ENCODE measurements around the gene FBXL15.

FBXL15 gene

DNA sequence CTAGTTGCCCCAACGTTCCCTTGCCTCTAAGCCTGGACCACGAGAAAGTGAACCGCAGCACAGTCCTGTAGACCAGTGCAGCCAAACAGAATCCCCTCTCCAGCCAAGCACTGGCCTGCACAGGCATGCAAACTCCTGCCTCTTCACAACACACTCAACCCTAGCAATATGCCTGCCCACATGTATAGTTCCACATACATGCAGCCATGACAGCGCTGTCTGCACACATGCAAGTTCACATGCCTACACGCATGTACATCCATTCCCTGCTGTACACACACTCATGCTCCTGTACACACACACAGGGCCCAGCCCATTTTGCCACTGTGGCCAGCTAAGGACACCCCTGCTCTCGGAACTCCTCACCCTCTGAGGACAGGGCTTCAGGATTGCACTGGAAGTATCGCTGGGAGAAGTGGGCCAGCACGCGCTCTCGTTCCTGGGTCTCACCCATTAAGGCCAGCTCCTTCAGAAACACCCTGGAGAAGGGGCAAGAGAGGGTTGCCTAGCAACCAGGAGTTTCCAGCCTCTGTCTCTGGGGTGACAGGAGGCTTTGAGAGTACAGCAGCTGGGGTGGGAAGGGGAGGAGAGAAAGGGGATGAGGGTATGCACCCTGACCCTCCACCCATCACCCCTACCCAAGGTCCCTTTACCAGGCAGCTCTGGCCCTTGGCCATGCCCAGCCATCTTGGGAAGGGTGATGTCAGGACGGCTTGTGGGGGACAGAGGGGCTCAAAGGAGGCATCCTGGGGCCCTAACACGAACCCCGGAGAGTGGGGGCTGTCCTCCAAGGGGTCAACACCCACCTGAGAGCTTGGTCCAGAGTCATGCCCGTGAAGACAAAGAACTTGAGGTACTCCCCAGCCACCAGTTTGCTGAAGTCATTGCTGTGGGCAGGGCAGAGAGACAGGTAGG lies 9.0 kb upstream of the FBXL15 start:
- no peak for DNase-seq

DNA sequence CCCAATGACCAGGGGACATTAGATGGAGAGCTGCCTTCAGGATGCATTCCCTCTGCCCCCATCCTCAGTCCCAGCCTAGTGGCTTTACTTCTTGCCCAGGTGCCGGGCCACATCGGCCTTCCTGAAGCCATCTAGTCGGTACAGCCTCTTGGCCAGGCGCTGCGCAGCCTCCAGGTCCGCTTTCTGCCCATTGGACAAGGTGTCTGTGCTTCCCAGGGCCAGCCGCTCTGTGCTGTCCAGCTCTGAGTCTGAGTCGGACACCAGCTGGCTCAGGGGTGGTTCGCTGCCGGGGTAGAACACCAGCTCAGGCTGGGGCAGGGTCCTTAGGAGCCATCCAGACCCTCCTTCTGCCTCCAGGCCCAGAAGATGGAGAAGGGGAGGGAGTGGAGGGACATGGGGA lies 8.3 kb upstream of the FBXL15 start:
- no peak for DNase-seq

DNA sequence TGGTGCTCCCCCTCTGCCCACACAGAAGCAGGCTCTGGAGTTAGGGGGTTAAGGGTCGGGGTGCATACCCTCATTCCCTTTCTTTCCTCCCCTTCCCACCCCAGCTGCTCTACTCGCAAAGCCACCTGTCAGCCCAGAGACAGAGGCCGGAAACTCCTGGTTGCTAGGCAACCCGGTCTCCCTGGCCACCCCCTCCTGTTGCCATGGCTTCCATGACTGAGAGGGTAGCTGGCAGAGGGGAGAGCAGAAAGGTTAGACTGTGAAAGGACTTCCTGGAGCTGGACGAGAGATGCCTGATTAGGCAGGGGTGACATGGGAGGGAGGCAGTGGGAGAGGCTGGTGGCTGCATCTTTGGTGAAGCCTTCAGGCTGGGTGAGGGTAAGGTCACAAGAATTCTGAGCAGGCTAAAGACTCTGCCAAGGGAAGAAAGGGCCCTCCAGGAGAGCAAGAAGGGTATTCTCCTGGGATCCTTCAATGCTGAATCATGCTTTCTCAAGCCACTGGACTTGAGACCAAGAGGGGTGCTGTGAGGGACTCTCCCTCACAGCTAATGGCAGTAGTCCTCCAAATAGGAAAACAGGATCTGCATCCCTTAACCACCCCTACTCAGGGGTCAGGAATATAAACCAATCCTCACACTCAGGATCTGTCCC lies 7.5 kb upstream of the FBXL15 start:
- DNase-seq, result peak; percentile 89

DNA sequence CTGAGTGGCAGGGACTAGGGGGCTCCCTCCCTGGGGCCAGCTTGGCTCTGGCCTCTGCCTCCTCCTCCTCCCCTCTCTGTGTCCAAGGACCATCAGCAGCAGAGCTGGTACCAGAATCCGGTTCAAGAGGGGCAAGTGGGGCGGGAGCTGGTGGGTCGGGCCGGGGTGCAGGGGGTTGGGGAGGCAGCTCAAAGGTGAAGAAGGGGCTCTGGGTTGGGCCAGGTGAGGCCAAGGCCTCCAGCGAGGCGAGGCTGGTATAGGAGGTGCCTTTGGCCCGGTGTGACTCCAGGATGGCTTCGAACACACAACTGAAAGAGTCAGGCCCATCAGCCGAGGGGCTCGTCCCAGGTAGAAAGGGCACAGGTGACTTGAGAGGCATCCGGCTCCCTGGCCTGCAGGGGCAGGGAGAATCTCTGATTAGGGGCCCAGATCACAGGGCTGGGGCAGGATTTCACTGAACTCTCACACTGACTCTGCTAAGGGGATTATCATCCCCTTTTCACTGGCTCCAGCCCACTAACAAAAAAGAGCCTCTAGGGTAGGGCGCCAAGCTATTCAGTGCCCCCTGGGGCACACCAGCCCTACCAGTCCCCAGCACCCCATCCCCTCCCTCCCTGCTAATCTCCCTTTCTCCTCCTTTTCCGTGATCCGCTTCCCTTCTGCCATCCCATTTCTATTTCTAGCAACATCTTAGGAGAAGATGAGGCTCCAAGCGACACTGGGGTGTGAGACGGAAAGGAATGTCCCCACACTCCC lies 6.7 kb upstream of the FBXL15 start:
- DNase-seq, result no peak

DNA sequence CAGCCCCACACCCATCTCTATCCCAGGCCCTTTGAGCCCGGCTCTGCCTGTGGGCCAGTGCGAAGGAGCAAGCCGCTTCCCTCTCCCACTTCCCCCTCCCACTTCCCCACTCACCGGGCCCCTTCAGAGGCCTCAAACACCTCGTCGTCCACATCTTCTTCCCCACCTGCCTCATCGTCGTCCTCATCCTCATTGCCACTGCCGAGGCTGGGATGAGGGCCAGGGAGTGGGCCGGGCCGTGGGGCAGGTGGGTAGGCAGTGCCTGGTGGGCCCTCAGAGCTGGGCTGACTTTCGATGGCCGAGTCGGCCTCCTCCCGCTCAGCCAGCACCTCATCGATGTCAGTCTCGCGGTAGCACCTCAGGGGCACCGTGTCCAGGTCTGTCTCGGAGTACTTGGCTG lies 5.9 kb upstream of the FBXL15 start:
- DNase-seq, result no peak

DNA sequence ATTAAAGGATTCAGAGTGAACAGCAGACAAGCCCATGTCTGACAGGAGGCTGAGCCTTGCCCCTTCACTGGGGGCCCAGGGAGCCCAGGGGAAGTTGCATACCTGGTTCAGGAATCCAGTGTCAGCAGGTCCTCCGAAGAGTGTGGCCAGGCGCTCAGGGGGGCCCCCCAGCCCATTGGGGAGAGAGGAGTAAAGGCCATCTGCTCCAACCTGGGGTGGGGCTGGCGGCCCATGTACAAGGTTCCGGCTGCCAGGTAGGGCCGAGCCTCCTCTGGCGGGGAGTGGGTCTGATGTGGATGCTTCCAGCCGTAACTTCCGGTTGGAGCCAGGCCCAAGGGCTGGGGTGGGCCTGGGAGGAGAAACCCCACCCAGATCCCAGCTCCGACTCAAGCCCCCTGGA lies 4.4 kb upstream of the FBXL15 start:
- DNase-seq, result no peak

DNA sequence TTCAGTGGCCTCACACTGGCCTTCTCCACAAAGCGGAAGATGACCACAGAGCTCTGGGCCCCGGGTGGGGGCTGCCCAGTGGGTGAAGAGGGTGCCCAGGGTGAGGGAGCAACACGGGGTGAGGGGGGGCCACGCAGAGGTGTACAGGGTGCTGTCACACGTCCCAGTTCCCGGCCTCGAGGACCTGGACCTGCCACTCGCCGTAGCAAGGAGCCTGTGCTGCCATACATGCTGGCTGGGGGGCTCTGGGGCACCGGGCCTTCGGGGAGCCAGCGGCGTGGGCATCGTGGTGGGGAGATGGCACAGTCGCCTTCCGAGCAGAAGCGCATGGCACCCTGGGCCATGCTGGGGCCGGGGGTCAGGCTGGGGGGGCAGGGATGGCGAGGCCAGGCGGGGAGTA lies 3.9 kb upstream of the FBXL15 start:
- DNase-seq, result no peak

DNA sequence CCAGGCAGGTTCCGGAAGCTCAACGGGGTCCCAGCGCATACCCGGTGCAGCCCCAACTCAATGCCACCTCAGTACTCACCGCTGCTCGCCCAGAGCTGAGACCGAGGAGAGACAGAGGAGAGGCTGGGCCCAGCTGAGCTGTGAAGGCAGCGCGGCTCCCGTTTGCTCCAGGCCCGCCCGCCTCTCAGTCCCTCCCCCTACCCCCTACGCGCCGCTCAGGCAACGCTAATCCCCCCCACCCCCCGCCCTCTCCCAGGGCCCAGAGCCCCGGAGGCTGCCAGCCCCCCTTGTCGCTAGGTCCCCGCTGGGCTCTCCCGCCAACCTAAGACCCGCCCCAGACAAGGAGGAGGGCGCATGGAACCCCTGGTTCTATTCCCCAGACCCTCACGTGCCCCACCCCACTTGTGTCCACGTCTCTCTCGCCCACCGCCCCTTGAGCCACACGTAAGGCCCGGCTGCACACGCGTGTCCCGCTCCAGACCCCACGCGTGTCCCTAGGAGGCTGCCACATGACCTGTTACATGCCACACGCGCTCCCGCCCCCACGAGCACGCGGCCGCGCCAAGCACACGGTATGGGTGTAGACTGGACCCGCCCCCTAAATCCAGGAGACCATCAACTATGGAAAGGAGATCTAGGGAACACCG lies 1.9 kb upstream of the FBXL15 start, which contains the start of gene PSD:
TSS of gene PSD (minus strand) at position 164 of the 647 bp plus-strand sequence. CDS start 1,747 bp downstream, outside the sequence.
- DNase-seq, result peak; percentile 91

DNA sequence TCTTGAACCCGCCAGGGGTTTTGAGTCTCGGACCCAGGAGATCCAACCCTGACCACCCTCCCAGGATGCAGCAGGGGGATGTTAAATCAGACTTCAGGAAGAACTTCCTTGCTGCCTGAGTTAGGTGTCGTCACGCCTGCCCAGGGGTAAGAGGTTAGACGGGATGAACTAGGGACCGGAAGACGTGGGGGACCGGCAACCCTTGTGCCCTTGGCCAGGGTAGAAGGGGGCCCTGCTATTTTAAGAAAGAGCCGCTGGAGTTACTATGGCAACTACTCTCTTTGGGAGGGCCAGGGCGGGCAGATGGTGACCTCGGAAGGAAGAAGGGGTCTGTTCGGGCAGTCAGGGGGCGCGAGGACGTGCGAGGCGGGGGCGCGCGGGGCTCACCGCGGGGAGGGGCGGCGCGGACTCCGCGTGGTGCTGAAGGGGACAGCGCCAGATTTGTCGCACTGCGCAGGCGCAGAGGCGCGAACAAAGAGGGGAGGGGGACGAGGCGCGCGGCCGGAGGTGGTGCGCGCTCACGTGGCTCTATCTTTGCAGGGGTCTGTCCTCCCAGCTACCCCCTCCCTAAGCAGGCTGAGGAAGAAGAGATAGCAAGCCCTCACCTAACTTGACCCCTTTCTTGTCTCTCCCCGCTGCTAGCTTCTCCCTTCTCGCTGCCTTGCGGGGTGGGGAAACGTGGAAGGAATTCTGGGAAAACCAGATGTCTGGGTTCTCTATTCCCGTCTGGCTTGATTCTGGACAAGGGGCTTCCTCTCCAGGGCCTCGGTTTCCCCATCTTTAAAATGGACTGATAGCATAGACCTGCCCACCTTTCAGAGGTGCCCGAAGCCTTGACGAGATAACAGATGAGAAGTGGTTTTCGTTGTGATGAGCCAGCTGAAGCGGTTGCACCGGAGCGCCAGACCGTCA lies 1.1 kb upstream of the FBXL15 start:
- peak; percentile 91 for DNase-seq

DNA sequence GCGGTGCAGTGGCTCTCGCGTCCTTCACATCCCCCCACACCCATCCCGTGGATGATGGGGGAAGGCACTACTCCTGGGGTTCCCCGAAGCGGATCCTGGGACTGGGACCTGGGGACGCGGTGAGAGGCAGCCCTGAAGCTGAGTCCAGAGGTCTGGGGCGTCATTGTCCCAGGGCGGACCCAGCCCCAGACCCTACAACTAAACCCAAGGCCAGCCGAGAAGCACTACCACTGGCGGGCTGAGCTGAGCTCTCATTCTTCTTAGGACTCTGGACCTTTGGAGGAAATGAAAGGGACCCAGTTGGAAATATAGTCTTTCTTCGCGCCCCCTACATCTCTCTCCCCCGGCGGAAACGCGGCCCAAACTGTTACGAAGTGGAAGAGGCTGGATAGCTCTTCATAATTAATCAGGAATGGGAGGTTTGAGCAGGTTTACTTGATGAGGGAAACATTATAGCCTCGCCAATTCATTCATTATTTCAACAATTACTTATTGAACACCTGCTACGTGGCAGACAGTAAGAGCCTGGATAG lies 389 bp upstream of the FBXL15 start:
- peak; percentile 59 for DNase-seq

DNA sequence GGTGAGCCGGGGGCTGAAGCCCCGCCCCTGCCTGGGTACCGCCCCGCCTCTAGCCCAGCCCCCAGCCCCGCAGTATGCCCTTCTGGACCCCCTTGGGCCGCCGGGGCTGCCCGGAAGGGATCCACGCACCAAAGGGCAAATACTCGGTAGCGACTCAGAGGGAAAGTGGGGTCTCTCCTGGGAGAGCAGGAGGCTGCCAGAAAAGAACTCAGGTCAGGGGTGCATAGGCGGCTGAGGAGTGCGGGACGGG lies 796 bp downstream of the FBXL15 start:
- DNase-seq, result no peak

DNA sequence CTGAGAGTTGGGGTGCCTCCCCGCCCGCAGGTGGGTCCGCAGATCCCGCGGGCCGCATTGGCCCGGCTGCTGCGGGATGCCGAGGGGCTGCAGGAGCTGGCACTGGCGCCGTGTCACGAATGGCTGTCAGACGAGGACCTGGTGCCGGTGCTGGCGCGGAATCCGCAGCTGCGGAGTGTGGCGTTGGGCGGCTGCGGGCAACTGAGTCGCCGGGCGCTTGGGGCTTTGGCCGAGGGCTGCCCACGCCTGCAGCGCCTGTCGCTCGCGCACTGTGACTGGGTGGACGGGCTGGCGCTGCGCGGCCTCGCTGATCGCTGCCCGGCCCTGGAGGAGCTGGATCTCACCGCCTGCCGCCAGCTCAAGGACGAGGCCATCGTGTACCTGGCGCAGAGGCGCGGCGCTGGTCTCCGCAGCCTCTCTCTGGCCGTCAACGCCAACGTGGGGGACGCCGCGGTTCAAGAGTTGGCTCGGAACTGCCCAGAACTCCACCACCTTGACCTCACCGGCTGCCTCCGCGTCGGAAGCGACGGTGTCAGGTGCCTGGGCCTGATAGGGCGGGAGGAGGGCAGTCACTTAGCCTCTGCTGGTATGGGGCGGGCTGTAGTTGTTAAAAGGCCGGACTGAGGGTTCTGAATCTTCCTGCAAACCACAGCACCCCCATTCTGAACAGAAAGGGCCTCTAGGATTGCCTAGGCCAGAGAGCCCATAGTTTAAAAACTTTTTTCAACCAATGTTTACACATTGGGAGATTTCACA lies 1.3 kb downstream of the FBXL15 start:
- DNase-seq, result no peak

DNA sequence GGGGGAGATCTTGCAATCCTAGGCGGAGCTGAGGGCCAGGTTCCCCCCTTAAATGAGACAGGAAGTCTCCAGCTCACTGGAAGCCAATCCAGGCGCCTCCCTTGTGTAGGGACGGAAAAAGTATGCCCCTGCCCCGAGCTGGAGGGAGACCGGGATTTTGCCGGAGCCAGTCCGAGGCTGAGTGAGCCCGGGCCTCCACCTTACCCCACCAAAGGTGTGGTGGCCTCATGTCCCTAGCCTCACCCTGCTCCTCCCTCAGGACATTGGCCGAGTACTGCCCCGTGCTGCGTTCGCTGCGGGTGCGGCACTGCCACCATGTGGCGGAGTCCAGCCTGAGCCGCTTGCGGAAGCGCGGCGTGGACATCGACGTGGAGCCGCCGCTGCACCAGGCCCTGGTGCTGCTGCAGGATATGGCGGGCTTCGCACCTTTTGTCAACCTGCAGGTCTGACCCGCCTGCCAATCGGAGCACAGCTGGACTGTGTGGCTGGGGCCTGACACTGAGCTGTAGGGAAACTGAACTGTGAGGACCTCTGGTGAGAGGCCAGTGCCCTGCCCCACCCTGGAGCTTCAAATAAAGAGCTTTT lies 2.0 kb downstream of the FBXL15 start:
- no peak for DNase-seq

DNA sequence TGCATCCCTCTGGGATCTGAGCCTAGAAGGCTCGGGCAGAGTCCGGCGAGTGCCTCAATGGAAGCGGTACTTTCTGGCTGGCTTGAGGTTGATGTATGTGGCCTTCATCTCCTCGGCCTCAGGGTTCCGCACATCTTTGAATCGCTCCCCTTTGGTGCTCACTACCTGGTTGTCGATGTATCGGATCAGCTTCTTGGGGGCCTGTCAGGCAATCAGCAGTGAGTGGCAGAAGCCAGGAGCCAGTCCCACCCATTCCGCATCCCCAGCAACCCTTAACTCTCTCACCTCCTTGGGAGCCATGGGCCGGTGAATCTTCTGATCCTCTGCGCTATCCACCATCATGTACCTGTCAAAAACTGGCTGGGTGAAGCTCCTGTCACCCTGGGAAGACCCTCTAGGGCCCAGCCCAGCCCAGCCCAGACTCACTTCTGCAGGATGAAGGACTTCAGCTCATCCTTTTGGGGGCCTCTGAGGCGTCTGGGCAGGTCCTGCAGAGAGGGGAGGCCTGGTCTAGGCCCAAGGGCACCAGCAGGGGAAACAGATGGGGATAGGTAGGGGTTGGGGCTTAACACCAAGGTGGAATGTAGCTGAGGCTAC lies 2.8 kb downstream of the FBXL15 start:
- DNase-seq, result no peak

DNA sequence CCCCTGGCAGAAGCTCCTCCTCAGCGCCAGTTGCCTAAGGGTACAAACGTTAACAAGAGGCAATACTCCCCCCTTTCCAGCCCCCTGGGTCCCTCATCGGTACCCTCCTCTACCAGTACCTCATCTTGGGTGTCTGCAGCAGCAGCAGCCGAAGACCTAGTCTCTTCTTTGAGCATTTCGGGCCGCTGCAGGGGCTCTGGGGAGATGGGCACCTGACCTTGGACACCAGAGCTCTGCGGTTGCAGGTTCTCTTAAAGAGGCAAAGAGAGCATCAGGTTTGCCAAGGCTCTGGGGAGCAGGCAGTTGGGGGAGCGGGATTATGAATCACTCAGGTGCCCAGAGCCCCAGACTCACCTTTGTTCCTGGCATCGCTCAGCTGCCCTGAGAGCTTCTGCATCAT lies 3.5 kb downstream of the FBXL15 start:
- no peak for DNase-seq

DNA sequence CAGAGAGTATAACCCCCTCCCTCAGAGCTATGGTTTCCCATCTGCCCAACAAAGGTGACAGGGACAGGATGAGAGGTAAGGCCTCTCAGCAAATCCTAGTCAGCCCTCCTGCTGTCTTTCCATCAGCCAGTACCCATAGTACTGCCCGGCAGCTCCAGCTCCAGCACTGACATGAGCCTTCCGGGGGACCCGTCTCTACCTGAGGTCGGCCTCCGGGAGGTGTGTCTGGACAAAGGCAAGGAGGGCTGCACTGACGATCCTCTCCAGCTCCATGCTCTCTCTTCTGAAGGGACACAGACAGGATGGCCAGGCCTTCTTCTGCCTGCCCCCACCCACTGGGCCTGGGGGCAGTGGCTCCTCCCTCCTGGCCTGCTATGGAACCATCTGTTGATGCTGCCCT lies 4.3 kb downstream of the FBXL15 start:
- no peak for DNase-seq

DNA sequence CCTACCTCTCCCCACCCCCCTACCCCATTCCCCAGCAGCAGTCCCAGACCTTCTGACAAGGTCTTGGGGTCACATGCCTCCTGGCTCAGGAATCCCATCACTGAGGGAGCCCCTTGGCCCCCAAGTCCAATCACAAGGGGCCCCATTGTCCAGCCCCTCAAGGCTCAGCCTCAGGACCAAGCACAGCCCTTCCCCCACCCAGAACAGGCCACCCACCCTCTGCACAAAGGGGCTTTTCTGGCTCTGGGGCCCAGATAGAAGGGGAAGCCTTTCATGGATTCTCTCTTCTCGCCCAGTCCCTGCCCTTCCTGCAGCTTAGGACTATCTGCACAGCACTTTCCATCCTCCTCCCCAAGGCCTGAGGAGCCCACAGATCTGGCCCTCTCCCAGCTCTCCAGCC lies 4.8 kb downstream of the FBXL15 start:
- DNase-seq, result no peak

DNA sequence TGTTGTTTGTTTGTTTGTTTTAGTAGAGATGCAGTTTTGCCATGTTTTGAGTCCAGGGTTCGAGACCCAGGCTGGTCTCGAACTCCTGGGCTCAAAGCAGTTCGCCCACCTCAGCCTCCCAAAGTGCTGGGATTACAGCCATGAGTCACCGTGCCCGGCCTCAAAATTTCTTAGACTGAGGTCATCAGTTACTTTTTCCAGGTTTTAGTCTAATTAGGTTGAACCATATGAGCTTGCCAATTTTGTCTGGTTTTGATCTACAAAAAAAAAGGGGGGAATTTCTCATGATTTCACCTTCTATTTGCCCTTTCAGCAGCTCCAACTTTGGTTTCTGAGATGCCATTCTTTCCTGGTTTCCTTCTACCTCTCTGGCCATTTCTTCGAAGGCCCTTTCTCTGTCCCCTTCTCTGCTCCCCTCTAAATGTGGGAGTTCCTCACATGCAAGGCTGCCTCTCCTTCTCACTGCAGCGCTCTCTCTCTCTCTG lies 6.2 kb downstream of the FBXL15 start:
- DNase-seq, result no peak

DNA sequence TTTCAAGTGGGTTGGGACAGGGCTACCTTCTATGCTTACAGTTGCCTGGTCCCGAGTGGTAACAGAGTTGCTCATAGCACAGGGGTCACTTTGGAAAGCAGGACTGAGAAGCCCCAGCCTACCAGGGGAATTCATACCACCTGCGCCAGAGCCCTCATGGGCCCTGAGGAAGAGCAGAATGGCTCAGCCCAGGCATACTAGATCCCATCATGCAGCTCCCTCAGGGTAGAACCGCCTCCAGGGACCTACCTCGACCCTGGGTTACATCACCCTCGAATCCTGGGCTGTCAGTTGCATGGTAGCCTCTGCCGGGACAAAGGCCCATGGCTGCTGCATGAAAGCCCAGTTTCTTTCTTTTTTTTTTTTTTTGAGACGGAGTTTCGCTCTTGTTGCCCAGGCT lies 8.8 kb downstream of the FBXL15 start:
- no peak for DNase-seq

DNA sequence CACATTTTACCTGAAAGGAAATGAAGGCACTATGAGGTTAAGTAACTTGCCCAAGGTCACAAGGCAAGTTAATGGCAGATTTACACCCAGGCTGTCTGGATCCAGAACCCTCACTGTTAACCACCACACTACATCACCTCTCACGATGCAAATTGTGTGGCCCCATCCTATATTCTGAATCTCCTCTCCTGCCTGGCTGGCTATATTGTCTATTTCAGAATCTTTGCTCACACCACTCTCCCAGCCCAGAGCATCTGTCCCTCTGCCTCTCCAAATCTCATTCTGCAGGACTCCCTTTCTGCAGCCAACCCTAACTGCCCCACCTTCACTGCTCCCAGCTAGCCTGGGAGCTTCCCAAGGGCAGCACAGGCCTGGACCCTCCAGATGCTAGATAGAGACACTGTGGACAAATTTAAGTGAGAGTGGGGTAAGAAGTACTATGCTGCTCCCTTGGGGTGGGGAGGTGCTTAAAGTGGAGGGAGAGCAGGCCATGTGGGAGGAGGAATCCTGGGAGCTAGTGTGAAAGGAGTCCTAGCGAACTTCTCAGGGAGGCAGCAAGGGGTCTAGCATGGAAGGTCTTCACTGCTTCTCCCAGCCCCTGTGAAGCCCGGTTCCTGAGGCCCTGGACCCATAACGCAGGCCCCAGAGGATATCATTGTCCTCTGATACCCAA lies 11.0 kb downstream of the FBXL15 start:
- DNase-seq, result peak; percentile 42

Measured in NCI-H69 (cell line).